K562 (cell line): Measurements from ENCODE around the gene GPR180. TPM values are rescaled to one million over a fixed set of nuclear protein-coding genes. Genes with fewer than 3 reads are reported as not detected.

ENCODE experiments used
- EHMT2 ChIP-seq: fragments of 450-650 bp; IDR thresholded peaks from 2 replicates; pipeline ENCODE4 v1.6.1; 2018; ENCODE audit warnings: antibody characterized with exemption
- FOSL1 ChIP-seq: fragments of 200-800 bp; sonication (Bioruptor generic); conservative IDR thresholded peaks from 2 replicates; pipeline ENCODE4 v1.6.1; 2016; ENCODE audit warnings: missing genetic modification characterization, missing compliant biosample characterization
- HDGF ChIP-seq: fragments of 450-650 bp; IDR thresholded peaks from 2 replicates; pipeline ENCODE4 v1.6.1; 2016
- IRF2 ChIP-seq: sonication (generic); formaldehyde crosslinking; IDR thresholded peaks from 2 replicates; pipeline ENCODE4 v1.8.1; 2022; ENCODE audit warnings: mild to moderate bottlenecking, missing genetic modification reagents
- NFATC3 ChIP-seq: fragments of 450-650 bp; IDR thresholded peaks from 2 replicates; pipeline ENCODE4 v1.6.1; 2017; ENCODE audit warnings: mild to moderate bottlenecking
- NFE2L1 ChIP-seq: fragments of 450-650 bp; IDR thresholded peaks from 2 replicates; pipeline ENCODE4 v1.6.1; 2016; ENCODE audit warnings: missing genetic modification characterization, low read depth, mild to moderate bottlenecking, missing compliant biosample characterization, moderate library complexity, borderline replicate concordance
- NUFIP1 ChIP-seq: fragments of 450-650 bp; IDR thresholded peaks from 2 replicates; pipeline ENCODE4 v1.6.1; 2018; ENCODE audit not compliant: partially characterized antibody
- POLR3G ChIP-seq: IDR thresholded peaks from 2 replicates; pipeline ENCODE4 v1.6.1; 2011; ENCODE audit not compliant: insufficient read length, insufficient replicate concordance; ENCODE audit errors: extremely low read depth
- PRPF4 ChIP-seq: fragments of 200-400 bp; formaldehyde crosslinking; IDR thresholded peaks from one replicate; pipeline ENCODE4 v1.6.1; 2017; ENCODE audit warnings: low read length, low read depth, mild to moderate bottlenecking; ENCODE audit not compliant: insufficient read depth, poor library complexity, severe bottlenecking
- SLC30A9 ChIP-seq: fragments of 250-450 bp; sonication (Bioruptor Pico); IDR thresholded peaks from 2 replicates; pipeline ENCODE4 v1.8.0; 2022; ENCODE audit warnings: mild to moderate bottlenecking, moderate library complexity
- SMAD2 ChIP-seq: fragments of 150-350 bp; IDR thresholded peaks from 2 replicates; pipeline ENCODE4 v1.6.1; 2014; ENCODE audit warnings: low read depth, mild to moderate bottlenecking, low read length
- ZC3H11A ChIP-seq: IDR thresholded peaks from 2 replicates; pipeline ENCODE4 v1.6.1; 2012; ENCODE audit warnings: low read depth, low read length, improper control_type of control experiment
- ZNF184 ChIP-seq: sonication (generic); formaldehyde crosslinking; IDR thresholded peaks from 2 replicates; pipeline ENCODE4 v1.5.0; 2020; ENCODE audit warnings: missing genetic modification reagents
- ZNF766 ChIP-seq: fragments of 200-800 bp; sonication (Bioruptor generic); conservative IDR thresholded peaks from 2 replicates; pipeline ENCODE4 v1.6.1; 2016; ENCODE audit warnings: missing genetic modification characterization, missing compliant biosample characterization
- ZNF79 ChIP-seq: fragments of 250-450 bp; sonication (Bioruptor Pico); IDR thresholded peaks from 2 replicates; pipeline ENCODE4 v1.4.0; 2020; ENCODE audit warnings: low read depth, mild to moderate bottlenecking, moderate library complexity
- polyA plus RNA-seq, 8 experiments: library from polyadenylated mRNA; depleted of rRNA in 4 of 8; stranded (reverse) in 5 of 8; unstranded in 3 of 8; fragments of >200 nt; fragmentation: Nextera tagmentation in 2 of 8; fragmentation: Illumina TruSeq in 1 of 8; extraction: Ambion mirVana in 2 of 8; extraction: Trizol in 1 of 8; gene quantifications; 2 replicates each; pipeline versions ENCODE4 v1.2.1 to v1.2.3, GENCODE V29; 2011 to 2014; ENCODE audit warnings: inconsistent platforms in 1 of 8, missing spikeins in 1 of 8
- total RNA-seq, 7 experiments: library from RNA; depleted of rRNA in 6 of 7; stranded (reverse); fragments of >200 nt in 6 of 7; fragmentation: Illumina TruSeq in 2 of 7; extraction: Trizol in 2 of 7; gene quantifications; 2 replicates each; pipeline versions ENCODE4 v1.2.1 to v1.2.3, GENCODE V29; 2011 to 2021; ENCODE audit warnings: low replicate concordance in 1 of 7
- TF ChIP-seq, protein P1 (sequence below), 2 experiments: fragments of 450-650 bp in 1 of 2; sonication (generic) in 1 of 2; formaldehyde crosslinking in 1 of 2; IDR thresholded peaks; 2 replicates each; pipeline versions ENCODE4 v1.7.1 to v1.9.0; 2016 to 2022; ENCODE audit warnings: inconsistent platforms in 1 of 2, mild to moderate bottlenecking in 1 of 2, missing genetic modification reagents in 1 of 2
- TF ChIP-seq, protein P2 (sequence below): fragments of 450-650 bp; formaldehyde crosslinking; IDR thresholded peaks from 2 replicates; pipeline ENCODE4 v1.4.0; 2020; ENCODE audit warnings: mild to moderate bottlenecking, moderate library complexity

GPR180 gene
- total and polyA plus RNA-seq, 9 of the 15 experiments (the other 6 are each of a cell fraction or from before 2014, with no cell fraction given) = 0.77 to 4.1 (median 1.8) TPM

DNA sequence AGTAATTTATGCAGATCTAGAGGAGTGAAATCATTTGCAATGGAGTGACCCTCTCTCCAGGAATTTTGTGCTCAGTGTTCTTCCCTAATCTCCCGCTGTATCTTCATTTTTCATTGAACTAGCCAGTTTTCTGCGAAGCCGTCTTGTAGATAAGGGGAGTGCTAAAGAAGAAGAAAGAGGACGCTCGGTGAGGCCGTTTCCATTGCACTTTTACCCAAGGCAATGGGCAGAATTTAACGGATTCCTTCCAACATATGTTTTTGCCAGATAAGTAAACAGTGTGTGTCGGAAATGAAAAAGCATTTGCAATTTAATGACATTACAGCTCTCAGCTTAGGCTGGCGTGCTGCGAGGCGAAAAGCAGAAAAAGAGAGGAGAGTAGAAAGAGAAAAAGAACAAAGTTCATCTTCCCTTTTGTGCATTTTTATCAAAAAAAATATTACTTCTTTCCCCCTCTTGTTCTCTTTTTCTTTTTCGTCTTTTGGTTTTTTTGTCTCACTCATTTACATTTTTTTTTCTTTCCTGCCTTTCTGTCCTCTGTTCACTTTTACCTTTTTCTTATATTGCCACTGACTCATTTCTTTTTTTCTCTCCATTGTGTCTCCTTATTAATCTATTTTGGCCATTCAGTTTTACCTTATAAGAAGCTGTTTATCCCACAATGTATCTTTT, 60.8 kb downstream of the GPR180 start (continued):
- TF ChIP-seq, protein P1, sequence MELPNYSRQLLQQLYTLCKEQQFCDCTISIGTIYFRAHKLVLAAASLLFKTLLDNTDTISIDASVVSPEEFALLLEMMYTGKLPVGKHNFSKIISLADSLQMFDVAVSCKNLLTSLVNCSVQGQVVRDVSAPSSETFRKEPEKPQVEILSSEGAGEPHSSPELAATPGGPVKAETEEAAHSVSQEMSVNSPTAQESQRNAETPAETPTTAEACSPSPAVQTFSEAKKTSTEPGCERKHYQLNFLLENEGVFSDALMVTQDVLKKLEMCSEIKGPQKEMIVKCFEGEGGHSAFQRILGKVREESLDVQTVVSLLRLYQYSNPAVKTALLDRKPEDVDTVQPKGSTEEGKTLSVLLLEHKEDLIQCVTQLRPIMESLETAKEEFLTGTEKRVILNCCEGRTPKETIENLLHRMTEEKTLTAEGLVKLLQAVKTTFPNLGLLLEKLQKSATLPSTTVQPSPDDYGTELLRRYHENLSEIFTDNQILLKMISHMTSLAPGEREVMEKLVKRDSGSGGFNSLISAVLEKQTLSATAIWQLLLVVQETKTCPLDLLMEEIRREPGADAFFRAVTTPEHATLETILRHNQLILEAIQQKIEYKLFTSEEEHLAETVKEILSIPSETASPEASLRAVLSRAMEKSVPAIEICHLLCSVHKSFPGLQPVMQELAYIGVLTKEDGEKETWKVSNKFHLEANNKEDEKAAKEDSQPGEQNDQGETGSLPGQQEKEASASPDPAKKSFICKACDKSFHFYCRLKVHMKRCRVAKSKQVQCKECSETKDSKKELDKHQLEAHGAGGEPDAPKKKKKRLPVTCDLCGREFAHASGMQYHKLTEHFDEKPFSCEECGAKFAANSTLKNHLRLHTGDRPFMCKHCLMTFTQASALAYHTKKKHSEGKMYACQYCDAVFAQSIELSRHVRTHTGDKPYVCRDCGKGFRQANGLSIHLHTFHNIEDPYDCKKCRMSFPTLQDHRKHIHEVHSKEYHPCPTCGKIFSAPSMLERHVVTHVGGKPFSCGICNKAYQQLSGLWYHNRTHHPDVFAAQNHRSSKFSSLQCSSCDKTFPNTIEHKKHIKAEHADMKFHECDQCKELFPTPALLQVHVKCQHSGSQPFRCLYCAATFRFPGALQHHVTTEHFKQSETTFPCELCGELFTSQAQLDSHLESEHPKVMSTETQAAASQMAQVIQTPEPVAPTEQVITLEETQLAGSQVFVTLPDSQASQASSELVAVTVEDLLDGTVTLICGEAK (IDR thresholded peaks at IDR 0.05) = peak; percentile 47; the same call in 1 of the 2 replicates
- TF ChIP-seq, protein P1 (CRISPR knock-in tag; IDR thresholded peaks at IDR 0.05) = no peak
- no peak for TF ChIP-seq SLC30A9 (CRISPR knock-in tag)
- no peak for TF ChIP-seq HDGF
- TF ChIP-seq IRF2 (CRISPR knock-in tag) = no peak
- no peak for TF ChIP-seq NFE2L1 (tag)
- TF ChIP-seq ZNF184 (CRISPR knock-in tag) = no peak
- TF ChIP-seq NFATC3 = no peak
- TF ChIP-seq ZNF79 (CRISPR knock-in tag) = no peak
- TF ChIP-seq EHMT2 = no peak
- no peak for TF ChIP-seq ZC3H11A
- no peak for TF ChIP-seq POLR3G
- TF ChIP-seq NUFIP1 = no peak
- TF ChIP-seq ZNF766 = no peak
- TF ChIP-seq SMAD2 = no peak
- TF ChIP-seq, protein P2, sequence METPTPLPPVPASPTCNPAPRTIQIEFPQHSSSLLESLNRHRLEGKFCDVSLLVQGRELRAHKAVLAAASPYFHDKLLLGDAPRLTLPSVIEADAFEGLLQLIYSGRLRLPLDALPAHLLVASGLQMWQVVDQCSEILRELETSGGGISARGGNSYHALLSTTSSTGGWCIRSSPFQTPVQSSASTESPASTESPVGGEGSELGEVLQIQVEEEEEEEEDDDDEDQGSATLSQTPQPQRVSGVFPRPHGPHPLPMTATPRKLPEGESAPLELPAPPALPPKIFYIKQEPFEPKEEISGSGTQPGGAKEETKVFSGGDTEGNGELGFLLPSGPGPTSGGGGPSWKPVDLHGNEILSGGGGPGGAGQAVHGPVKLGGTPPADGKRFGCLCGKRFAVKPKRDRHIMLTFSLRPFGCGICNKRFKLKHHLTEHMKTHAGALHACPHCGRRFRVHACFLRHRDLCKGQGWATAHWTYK (CRISPR knock-in tag) = no peak
- TF ChIP-seq PRPF4 = no peak
- TF ChIP-seq FOSL1 (tag) = 0 out of 2 replicates have a peak, but pooled peaks have one; percentile 17
- TF ChIP-seq, all 486 proteins: peak for 93
